Measurements from ENCODE around the gene MCTP1.

GRCh38 chr5:94692581-94692980, 592.3 kb downstream of the MCTP1 start:
- TF ChIP-seq, protein P1, sequence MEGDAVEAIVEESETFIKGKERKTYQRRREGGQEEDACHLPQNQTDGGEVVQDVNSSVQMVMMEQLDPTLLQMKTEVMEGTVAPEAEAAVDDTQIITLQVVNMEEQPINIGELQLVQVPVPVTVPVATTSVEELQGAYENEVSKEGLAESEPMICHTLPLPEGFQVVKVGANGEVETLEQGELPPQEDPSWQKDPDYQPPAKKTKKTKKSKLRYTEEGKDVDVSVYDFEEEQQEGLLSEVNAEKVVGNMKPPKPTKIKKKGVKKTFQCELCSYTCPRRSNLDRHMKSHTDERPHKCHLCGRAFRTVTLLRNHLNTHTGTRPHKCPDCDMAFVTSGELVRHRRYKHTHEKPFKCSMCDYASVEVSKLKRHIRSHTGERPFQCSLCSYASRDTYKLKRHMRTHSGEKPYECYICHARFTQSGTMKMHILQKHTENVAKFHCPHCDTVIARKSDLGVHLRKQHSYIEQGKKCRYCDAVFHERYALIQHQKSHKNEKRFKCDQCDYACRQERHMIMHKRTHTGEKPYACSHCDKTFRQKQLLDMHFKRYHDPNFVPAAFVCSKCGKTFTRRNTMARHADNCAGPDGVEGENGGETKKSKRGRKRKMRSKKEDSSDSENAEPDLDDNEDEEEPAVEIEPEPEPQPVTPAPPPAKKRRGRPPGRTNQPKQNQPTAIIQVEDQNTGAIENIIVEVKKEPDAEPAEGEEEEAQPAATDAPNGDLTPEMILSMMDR (IDR thresholded peaks at IDR 0.05; ENCODE audit: insufficient read depth, low read length) = no peak
- TF ChIP-seq POLR2AphosphoS5 (IDR thresholded peaks at IDR 0.05; ENCODE audit: low read depth) = no peak
